Activated CD4-positive, alpha-beta T cell treated with anti-CD3 and anti-CD28 coated beads, Interleukin-10, Interleukin-2, amounts not matched to agents 100 ng/mL and 50 ng/mL, durations not matched to agents 16 hours and 8 hours (primary cell): ENCODE data around the gene GALNTL6.

ENCODE experiments used
- DNase-seq: peaks from one replicate; pipeline ENCODE4 v3.0.0-alpha.2; 2020

Gene GALNTL6

DNA sequence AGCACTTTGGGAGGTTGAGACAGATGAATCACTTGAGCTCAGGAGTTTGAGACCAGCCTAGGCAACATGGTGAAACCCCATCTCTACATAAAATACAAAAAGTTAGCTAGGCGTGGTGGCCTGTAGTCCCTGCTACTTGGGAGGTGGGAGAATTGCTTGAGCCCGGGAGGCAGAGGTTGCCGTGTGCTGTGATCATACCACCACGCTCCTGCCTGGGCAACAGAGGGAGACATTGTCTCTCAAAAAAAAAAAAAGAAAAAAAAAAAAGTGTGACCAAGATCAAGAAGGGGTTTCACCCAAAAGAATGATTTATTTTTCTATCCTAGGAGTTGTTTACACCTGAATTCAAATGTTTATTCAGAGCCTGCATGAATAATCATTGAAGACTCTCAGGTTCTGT lies 783.0 kb downstream of the GALNTL6 start:
- DNase-seq, result no peak

DNA sequence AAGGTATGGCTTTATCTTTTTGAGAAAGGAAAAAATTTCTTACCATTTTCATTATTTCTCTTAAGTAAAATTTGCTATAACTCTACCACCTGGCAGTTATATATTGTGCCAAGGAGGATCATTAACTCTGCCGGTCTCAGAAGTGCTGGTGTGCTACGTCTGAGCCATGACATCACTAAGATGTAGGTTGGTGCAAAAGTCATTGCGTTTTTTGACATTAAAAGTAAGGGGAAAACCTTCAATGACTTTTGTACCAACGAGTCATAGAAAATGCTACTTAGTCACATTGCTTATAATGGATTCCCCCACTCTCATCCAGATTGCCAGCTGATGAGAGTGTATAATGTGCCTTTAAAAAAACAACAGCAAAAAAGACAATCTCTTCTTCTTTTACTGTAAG lies 786.4 kb downstream of the GALNTL6 start:
- no peak for DNase-seq

DNA sequence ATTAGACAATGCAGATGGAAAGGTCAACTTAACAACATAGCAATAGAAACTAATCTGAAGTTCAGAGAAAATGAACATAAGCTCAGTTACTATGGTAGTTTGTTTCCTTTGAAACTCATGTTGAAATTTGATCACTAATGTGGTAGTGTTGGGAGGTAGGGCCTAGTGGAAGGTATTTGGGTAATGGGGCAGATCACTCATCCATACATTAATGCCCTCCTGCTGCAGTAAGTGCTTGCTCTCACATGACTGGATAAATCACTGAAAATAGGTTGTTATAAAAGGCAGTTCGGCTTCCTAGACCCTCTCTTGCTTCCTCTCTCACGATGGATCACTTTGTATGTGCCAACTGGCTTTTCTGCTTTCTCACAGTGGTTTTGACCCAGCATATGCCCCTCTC lies 788.0 kb downstream of the GALNTL6 start:
- DNase-seq, result no peak

DNA sequence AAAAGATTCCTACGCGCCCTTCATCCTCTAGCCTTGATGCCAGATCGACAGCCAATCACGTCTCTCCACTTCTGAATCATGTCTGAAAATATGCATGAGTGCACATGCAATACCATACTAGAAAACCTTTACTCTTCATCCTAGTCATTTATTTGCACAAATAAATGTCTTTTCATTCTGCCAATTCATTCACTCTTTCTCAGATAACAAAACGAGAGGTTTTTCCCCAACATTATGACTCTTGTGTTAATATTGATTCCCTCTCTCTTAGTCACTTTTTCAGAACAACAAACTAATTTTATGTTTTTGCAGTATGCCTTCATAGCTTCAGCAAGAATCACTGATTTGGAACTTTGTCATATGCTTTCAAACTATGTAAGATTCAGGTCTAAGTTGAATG lies 806.0 kb downstream of the GALNTL6 start:
- DNase-seq, result no peak

DNA sequence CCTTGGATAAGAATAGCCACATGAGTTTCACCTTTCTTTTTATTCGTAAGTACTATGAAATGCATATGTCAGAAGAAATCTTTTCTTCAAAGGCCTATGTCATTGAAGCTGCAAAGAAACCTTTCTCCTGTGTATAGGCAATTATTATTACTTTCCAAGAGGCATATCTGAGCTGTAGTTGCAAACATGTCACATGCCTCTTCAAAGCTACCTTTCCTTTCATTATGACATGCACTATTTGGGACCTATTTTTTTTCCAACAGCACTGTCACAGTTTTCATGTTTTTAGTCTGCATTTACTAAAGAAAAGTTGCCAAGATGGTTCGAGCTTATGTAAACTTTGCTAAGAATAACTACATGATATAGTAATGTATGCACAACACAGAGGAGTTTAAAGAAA lies 806.6 kb downstream of the GALNTL6 start:
- no peak for DNase-seq

DNA sequence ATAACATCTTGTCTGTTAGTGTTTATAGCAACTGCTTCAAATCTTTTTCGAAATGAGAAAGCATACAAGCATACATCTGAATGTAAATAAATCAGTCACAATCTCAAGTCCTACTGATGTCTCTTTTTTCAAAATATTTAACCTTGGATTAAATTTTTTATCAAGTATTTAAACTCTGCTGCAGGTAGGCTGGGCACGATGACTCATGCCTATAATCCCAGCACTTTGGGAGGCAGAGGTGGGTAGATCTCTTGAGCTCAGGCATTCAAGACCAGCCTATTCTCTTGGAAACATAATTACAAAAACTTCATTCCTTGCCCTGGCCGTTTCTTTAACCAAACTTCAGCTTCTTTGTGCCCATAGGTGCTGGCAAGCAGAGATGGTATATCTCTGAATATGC lies 815.1 kb downstream of the GALNTL6 start:
- DNase-seq, result no peak

DNA sequence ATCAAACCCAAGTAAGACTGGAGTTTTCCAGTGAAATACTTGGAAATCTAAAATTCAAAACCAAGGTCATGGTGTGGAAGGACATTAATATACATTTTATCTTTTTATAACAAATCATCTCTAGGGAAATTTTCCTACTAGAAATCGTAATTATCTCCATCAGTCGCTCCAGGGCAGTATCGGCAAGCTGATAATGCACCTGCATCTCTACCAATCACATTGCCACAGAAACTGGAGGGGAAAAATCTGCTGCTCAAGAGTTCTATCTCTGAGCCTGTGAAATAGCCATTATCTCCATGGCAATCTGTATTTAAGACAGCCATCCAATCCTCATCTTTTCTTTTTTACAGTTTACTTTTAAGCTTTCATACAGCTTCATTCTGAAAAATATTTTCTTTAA lies 817.1 kb downstream of the GALNTL6 start:
- no peak for DNase-seq

DNA sequence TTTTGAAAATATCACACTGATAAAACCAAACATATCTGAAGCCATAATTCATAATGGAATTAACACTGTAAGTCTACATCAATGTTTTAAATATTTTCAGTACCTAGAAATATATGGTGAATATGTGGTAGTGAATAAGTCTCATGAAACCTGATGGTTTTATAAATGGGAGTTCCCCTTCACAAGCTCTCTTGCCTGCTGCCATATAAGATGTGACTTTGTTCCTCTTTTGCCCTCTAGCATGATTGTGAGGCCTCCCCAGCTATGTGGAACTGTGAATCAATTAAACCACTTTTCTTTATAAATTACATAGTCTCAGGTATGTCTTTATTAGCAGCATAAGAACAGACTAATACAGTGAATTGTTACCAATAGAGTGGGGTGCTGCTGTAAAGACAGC lies 818.6 kb downstream of the GALNTL6 start:
- no peak for DNase-seq

DNA sequence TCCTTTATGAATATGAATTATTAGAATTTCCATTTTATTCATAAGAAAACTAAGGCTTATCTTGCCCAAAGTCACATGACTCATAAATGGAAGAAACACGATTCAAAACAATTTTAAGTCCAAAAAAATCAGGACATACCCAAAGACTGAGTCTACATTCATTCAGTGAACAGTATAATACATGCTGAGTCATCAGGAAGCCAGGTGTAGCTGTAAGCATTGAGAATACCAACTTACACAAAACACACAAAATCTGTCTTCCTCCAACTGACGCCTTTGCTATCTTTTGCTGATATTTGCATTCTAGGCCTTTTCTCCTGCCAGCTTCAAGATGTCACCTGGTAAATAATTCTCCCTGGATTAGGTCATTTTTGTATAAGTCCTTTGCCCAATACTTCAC lies 835.3 kb downstream of the GALNTL6 start:
- DNase-seq, result no peak

DNA sequence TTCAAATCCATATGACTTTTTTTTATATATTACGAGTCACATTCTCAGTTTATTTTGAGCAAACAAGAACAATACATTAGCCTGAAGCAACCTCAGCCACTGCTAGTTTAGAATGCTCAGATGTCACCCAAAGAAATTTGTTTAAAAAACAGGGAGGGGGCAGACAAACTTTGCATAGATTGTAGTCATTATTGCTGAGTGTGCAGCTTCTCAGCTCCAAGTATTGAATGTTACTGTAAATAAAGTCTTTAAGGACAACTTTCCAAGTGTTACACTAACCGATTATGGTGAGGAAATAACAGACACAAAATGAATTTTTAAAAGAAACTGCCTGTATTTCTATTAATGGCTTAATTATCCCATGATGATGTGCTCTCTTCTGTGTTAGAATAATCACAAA lies 835.9 kb downstream of the GALNTL6 start:
- DNase-seq, result no peak

DNA sequence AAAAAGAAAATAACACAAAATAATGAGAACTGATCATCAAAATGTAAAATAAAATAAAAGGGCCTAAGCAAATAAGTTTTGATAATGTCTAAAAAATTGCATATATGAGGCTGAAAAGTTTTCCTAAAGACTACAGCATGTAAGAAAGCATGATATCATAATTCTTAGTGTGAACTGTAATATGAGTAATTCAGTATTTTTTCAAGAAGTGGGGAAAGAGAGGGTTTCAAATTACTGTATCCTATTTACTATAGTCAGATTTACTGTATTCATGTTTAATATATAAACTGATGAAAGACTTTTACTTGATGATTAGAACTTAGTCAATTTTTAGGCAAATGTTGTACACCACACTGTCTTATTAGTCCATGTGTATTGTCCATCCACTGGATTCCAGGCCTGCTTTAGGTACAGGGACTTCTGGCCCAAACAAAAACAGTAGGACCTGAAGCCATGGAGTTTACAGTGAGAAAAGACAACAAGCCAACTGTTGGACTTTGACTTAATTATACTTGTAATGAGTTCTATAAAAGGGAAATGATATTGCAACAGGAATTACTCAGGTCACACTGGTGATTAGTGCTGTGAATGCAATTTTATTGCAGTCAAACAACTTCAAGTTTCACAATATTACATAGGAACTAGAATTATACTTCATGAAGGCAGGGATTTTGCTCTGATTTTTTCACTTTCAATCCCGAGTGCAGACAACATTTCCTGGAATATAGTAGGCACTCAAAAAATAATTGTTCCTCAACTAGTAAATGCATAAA lies 837.7 kb downstream of the GALNTL6 start:
- DNase-seq, result no peak

DNA sequence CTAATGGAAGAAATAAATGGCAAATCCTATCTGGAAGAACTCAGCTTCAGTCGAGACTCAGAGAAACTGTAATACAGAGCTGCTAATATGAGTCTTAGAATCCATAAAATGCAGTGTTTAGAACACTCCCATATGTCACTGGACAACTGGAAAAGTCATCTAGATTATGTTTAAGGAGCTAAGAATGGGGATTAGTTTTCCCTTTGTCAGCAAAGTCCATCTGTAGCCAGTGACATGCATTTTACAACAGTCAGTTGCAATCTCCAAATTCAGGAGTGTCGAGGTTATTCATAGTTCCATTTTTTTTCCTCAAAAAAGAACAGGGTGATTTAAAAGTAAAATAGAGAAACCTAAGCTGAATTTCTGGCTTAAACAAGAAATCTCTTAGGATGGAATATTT lies 838.8 kb downstream of the GALNTL6 start:
- DNase-seq, result no peak

DNA sequence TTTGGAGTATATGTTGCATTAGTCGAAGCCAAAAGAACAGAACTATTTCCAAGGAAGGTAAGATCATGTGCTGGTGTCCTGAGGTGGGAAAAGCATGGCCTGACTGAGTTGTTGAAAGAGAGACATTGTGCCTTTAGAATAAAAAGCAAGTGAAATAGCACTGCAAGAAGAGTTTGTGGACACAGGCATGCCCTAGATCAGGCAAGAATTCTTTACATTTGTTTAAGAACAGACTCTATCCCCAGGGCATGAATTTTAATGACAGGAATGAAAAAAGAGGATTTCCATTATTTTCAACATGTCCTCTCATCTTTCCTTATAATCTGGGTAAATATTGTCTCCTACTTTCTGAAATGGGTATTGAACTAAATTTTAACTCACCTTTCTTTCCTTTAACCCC lies 839.2 kb downstream of the GALNTL6 start:
- DNase-seq, result no peak

DNA sequence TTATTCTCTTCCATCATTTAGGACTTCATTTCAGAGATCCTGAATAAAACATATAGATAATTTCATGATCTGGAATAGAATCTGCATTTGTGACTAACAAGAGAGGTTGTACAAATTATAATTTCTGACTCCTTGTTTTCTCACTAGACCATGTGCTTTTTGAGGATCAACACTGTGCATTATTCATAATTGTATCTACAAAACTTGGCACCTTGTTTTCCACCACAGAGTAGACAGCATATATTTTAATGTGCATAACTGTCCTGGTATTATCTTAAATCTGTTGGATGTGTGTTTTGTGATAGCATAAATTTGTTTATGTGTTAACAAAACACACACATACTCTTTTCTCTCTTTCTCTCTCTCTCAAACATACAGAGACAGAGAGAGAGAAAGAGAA lies 840.5 kb downstream of the GALNTL6 start:
- no peak for DNase-seq

DNA sequence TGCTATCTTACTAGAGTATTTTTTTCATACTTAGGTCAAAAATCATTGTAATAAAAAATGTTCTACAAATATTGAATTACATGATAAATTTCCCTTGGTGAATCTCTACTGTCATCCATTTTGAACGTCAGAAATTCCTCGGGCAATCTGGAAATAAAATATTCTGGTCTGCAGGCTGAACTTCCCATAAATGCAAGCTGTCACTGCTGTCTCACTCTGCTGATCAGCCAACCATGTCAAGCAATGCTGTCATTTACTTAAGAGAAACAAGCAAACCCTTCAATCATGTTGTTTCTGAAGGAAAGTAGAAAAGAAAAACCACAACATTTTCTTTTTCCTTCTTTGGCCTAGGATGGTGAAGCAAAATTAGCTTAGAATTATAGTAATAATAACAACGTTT lies 841.3 kb downstream of the GALNTL6 start:
- DNase-seq, result no peak

DNA sequence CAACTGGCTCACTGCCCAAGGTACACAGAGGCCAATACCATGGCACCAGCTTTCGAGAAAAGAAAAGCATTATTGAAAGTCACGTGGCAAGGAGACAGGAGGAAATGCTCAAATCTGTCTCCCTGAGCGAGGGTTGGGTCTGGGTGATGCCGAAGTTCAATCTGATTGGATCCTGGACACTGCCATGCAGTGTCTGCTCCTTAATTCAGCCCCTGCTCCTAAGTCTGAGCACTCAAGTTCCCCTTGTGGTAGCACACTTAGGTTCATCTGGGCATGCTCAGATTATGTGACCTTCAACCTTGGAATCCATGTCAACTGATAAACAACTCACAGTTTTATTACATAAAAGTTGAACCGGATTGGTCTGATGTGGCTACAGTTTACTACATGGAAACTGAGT lies 842.9 kb downstream of the GALNTL6 start:
- DNase-seq, result no peak

DNA sequence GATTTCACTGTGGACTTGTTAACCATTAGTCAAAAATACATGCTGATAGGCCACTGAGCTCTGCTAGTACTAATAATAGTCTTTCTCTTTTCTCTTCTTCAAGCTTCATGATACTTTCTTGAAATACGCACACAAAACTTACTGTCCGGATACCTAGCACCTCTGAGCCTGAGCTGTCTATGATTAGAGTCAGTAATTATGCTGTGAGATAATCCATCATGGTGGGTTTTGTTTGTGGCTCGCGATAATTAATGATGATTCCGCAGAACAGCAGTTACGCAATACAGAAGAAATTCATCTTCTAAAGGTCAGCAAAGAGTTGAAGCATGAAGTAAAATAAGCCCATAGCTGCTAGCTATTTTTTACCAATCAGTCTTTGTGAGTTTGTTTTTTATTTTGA lies 843.9 kb downstream of the GALNTL6 start:
- DNase-seq, result no peak

DNA sequence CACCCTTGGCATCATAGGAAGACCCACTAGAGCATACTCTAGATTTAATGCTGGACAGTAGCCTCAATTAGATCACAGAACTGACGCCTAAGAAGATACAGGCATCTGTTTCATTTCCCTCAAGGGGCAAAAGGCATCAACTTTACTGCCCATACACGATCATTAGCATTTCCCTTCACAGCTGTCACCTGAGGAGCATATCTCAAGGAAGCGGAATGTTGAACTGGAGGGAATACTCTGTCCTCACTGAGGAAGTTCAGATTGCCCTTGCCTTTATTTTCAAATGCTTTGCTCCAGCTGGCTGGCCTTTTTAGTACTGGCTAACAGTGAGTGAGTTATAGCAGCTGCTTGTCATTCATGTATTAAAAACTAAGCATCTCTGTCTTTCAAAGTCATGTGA lies 847.0 kb downstream of the GALNTL6 start:
- DNase-seq, result no peak

DNA sequence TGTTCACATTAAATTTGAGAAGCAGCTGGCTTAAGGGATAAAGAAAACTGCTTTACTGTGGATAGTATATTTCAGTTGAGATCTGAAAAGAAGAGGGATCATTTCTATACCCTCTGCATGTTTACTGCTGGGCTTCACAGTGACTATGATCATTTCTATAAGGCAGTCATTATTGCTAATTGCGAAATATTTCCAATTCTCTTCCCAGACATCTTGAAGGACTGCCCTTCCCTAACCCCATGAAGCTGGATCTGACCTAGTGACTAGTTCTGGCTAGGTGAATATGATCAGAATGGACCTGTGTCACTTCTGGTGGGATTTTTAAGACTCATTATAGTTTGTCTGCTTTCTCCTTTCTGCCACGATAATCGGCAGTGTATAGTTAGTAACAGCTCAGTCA lies 848.9 kb downstream of the GALNTL6 start:
- DNase-seq, result no peak

DNA sequence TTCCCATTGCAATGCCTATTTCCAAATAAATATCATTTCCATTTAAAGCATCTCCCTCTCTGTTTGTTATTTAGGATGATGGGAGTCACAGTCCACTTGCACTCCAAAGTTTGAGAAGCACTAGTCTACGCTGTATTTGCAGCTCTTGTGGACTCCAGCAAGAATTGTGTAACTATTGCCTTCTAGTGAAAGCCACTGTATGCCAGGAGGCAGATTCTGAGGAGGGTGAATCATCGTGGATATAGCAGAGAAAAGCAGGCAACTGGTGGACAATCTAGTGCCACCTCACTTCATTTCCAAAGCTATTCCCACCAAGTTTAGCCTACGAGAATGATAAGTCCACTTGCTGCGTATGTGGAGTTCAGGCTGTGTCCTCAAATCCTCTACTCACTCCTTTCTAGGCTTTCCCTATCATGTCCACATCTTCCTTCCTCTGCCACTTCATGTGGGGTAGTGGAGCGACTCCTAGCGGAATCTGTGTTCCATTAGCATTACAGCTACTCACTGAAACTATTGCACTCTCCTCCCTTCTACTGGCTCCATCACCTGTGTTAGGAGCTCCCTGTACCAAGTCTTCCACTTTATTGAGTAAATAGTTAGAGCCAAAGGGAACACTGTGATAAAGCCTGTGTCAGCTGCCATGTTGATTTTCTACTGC lies 853.6 kb downstream of the GALNTL6 start:
- DNase-seq, result no peak

DNA sequence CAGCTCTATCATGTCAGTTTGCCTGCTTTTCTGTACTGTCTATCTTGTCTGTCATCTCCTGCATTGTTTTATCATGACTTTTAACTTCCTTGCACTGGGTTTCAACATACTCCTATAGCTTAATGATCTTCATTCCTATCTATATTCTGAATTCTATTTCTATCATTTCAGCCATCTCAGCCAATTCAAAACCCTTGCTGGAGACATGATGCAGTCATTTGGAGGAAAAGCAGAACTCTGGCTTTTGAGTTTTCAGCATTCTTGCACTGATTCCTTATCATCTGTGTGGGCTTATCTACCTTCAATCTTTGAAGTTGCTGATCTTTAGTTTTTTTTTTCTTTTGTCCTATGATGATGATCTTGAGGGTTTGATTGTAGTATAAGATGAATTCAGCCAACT lies 861.6 kb downstream of the GALNTL6 start:
- DNase-seq, result no peak

DNA sequence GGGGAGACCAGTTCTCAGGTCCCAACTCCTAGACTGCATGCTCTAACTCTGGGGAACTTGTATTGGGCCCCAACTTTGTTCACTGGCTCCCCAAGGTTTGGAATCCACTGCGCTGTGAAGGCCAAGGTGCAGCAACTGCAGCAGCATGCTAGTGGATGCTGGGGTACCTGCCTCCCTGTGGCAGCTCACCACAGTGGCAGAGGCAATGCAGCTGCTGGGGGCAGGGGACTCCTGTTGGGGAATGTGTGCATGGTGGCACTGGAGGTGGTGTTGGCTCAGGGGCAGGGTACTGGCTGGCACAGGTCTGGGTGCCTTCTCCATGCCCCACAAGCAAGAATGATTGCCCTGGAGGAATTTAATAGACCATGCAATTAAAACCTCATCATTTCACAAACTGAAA lies 862.0 kb downstream of the GALNTL6 start:
- no peak for DNase-seq

DNA sequence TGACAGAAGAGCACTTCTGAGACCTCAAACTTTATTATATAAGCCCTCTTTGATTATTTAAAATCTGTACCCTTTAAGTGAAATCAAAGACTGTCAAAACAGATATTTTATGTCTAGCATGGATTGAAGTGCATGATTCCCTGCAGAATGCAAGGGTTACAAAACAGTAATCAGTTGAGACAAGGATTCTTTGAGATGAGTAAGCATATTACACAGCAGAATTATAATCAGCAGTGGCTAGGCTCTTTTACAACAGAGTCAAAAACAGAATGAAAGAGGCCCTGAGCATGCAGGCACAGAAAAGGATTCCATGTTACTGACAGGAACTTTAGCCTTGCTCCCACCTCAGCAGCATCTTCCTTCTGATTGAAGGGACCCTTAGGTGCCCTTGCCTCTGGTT lies 867.5 kb downstream of the GALNTL6 start:
- no peak for DNase-seq

DNA sequence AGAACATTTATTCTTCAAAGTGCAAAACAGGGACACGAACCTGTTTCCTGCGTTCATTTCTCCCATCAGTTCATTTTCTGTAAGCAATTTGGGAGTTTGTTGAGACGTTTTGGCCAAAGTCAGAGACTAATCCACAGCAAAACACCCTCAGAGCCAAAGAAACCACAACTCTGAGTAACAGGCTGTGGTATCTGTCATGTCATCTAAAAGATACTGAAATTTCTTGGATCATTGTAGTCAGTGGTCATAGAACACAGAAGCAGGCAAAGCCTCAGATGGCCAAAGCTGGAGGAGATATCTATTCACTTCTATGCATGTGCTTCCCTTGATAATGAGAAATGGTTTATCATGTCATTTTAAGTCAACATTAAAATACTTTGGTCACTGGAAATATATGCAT lies 869.8 kb downstream of the GALNTL6 start:
- no peak for DNase-seq

DNA sequence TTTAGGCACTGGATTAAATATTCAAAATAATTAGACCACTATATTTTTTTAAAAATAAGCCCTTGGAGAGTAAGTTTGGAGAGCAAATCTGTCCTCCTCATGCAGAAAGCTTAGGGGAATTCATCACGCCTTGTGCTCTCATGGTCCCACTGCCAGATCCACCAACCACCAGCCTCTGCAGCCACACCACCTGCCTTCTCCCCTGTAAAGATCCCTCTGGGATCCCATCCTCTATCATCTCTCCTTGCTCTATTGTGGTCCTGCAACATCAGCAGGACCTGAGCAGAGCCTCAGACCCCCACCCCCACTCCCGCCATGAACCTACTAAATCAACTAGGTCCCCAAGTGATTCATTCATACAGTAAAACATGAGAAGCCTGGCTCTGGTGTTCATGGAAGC lies 872.8 kb downstream of the GALNTL6 start:
- DNase-seq, result no peak
